ENCODE data around the gene PPP1R9A. TPM values are rescaled to one million over a fixed set of nuclear protein-coding genes. Genes with fewer than 3 reads are reported as not detected.
"Not testable (repeated sequence)": the region's sequence is repeated elsewhere in the genome, so short reads cannot be mapped to it uniquely, and the experiment has no call there.

Gene PPP1R9A
- total and polyA plus RNA-seq, 2 donors from 2014 or later, result 2.6 to 25.7 TPM

GRCh38 chr7:94997547-94997946 is 90.2 kb downstream of the PPP1R9A start:
- Histone ChIP-seq H3K36me3 (ENCODE audit: control insufficient read depth in 2 of 3, insufficient read depth in 3 of 3, low read length in 3 of 3) (no peaks in the 10 kb centered on the region), H3K9me3 (ENCODE audit: control insufficient read depth in 2 of 3, insufficient read depth in 1 of 3, low read length in 3 of 3) (no peaks in the 10 kb centered on the region), H3K4me3 (ENCODE audit: low read length in 3 of 3) (no peak overlapping the region), H3K27me3 (ENCODE audit: control insufficient read depth, insufficient read depth, low read length) (no peaks in the 10 kb centered on the region), H3K9ac (ENCODE audit: low read length in 3 of 3) (no peak overlapping the region), H3K4me1 (ENCODE audit: control insufficient read depth in 2 of 3, insufficient read depth in 2 of 3, low read depth in 1 of 3, low read length in 3 of 3) (no peaks in the 10 kb centered on the region), H3K27ac (ENCODE audit: low read depth in 2 of 2, low read length in 2 of 2) (no peak overlapping the region)
- no peak for TF ChIP-seq CTCF (IDR thresholded peaks at IDR 0.05; ENCODE audit: borderline replicate concordance, extremely low read depth, insufficient read depth)
- DNase-seq, result peak in 3 of 5 donors; percentile 24 to 68 (median 58)
- no peak for FAIRE-seq
- intact Hi-C loops (cut with DNase I), result no loop called here

- DNase-seq, result peak in 4 of 5 donors; percentile 50 to 73 (median 61)
- H3K36me3 ChIP-seq (ENCODE audit: control insufficient read depth in 2 of 3, insufficient read depth in 3 of 3, low read length in 3 of 3), result no peaks in the 10 kb centered on the region
- H3K4me3 ChIP-seq (ENCODE audit: low read length in 3 of 3), result no peak overlapping the region
- no peak for FAIRE-seq
- intact Hi-C loops (cut with DNase I), result no loop called here
- TF ChIP-seq CTCF (IDR thresholded peaks at IDR 0.05; ENCODE audit: borderline replicate concordance, extremely low read depth, insufficient read depth), result no peak
- H3K9ac ChIP-seq (ENCODE audit: low read length in 3 of 3), result no peak overlapping the region
- H3K4me1 ChIP-seq (ENCODE audit: control insufficient read depth in 2 of 3, insufficient read depth in 2 of 3, low read depth in 1 of 3, low read length in 3 of 3), result no peaks in the 10 kb centered on the region
- H3K9me3 ChIP-seq (ENCODE audit: control insufficient read depth in 2 of 3, insufficient read depth in 1 of 3, low read length in 3 of 3), result no peaks in the 10 kb centered on the region
- no peaks in the 10 kb centered on the region for H3K27me3 ChIP-seq (ENCODE audit: control insufficient read depth, insufficient read depth, low read length)
- H3K27ac ChIP-seq (ENCODE audit: low read depth in 2 of 2, low read length in 2 of 2), result no peak overlapping the region
Measured at GRCh38 chr7:94998266-94999068, 91.1 kb downstream of the PPP1R9A start.

GRCh38 chr7:94999069-94999351 is 91.6 kb downstream of the PPP1R9A start:
- Histone ChIP-seq H3K27ac (ENCODE audit: low read depth in 2 of 2, low read length in 2 of 2) (no peak overlapping the region), H3K9ac (ENCODE audit: low read length in 3 of 3) (no peak overlapping the region), H3K36me3 (ENCODE audit: control insufficient read depth in 2 of 3, insufficient read depth in 3 of 3, low read length in 3 of 3) (no peaks in the 10 kb centered on the region), H3K9me3 (ENCODE audit: control insufficient read depth in 2 of 3, insufficient read depth in 1 of 3, low read length in 3 of 3) (no peaks in the 10 kb centered on the region), H3K27me3 (ENCODE audit: control insufficient read depth, insufficient read depth, low read length) (no peaks in the 10 kb centered on the region), H3K4me3 (ENCODE audit: low read length in 3 of 3) (no peak overlapping the region), H3K4me1 (ENCODE audit: control insufficient read depth in 2 of 3, insufficient read depth in 2 of 3, low read depth in 1 of 3, low read length in 3 of 3) (no peaks in the 10 kb centered on the region)
- intact Hi-C loops (cut with DNase I), result no loop called here
- DNase-seq (peak in 2 of 5 donors; percentile 80 to 91), FAIRE-seq (no peak)
- TF ChIP-seq CTCF (IDR thresholded peaks at IDR 0.05; ENCODE audit: borderline replicate concordance, extremely low read depth, insufficient read depth), result no peak

- H3K9ac ChIP-seq (ENCODE audit: low read length in 3 of 3); H3K27me3 ChIP-seq (ENCODE audit: control insufficient read depth, insufficient read depth, low read length); H3K27ac ChIP-seq (ENCODE audit: low read depth in 2 of 2, low read length in 2 of 2); H3K36me3 ChIP-seq (ENCODE audit: control insufficient read depth in 2 of 3, insufficient read depth in 3 of 3, low read length in 3 of 3); H3K4me1 ChIP-seq (ENCODE audit: control insufficient read depth in 2 of 3, insufficient read depth in 2 of 3, low read depth in 1 of 3, low read length in 3 of 3); H3K9me3 ChIP-seq (ENCODE audit: control insufficient read depth in 2 of 3, insufficient read depth in 1 of 3, low read length in 3 of 3); DNase-seq; intact Hi-C loops (cut with DNase I); H3K4me3 ChIP-seq (ENCODE audit: low read length in 3 of 3); FAIRE-seq: not testable (repeated sequence)
Measured at GRCh38 chr7:94999601-95000000, 92.2 kb downstream of the PPP1R9A start.
